T-helper 2 cell treated with Interferon-gamma antibody and Interleukin-4, amounts not matched to agents 5 μg/mL and 100 μg/mL, for 36 hours (primary cell): ENCODE measurements around the gene DDX1.

ENCODE experiments used
- DNase-seq: peaks from one replicate; pipeline ENCODE4 v3.0.0; 2021; ENCODE audit warnings: low spot score
- H3K27ac Mint-ChIP-seq: one replicate; pipeline ENCODE4 v1.8.0; 2021; ENCODE audit warnings: mild to moderate bottlenecking, mixed read lengths
- H3K27me3 Mint-ChIP-seq: one replicate; pipeline ENCODE4 v1.8.0; 2021; ENCODE audit warnings: low read depth, mixed read lengths
- H3K36me3 Mint-ChIP-seq: one replicate; pipeline ENCODE4 v1.8.0; 2021; ENCODE audit warnings: low read depth, mixed read lengths
- H3K4me1 Mint-ChIP-seq: one replicate; pipeline ENCODE4 v1.8.0; 2021; ENCODE audit warnings: low read depth, mixed read lengths
- H3K4me3 Mint-ChIP-seq: one replicate; pipeline ENCODE4 v1.8.0; 2022; ENCODE audit warnings: mild to moderate bottlenecking, moderate library complexity, mixed read lengths
- H3K9me3 Mint-ChIP-seq: one replicate; pipeline ENCODE4 v1.8.0; 2021; ENCODE audit warnings: mixed read lengths

DDX1 gene

DNA sequence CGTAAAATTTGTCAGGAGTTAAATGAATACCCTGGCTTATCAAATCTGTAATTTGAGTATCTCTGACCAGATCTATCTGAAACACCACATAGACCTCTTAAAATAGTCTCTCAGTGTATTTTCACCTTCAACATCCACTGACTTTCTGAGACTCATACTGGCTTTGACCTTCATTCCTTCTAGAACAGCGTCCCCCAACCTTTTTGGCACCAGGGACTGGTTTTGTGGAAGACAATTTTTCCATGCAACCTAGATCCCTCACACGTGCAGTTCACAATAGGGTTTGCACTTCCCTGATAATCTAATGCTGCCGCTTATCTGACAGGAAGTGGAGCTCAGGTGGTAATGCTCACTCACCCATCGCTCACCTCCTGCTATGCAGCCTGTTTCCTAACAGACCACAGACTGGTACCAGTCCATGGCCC lies 33.8 kb upstream of the DDX1 start:
- Mint-ChIP-seq H3K27ac (no peak overlapping the region), H3K9me3 (no peaks in the 10 kb centered on the region), H3K4me3 (no peak overlapping the region), H3K27me3 (no peaks in the 10 kb centered on the region), H3K36me3 (peaks cover 9% of the 10 kb centered on the region), H3K4me1 (peaks cover 37% of the 10 kb centered on the region)
- DNase-seq = no peak

DNA sequence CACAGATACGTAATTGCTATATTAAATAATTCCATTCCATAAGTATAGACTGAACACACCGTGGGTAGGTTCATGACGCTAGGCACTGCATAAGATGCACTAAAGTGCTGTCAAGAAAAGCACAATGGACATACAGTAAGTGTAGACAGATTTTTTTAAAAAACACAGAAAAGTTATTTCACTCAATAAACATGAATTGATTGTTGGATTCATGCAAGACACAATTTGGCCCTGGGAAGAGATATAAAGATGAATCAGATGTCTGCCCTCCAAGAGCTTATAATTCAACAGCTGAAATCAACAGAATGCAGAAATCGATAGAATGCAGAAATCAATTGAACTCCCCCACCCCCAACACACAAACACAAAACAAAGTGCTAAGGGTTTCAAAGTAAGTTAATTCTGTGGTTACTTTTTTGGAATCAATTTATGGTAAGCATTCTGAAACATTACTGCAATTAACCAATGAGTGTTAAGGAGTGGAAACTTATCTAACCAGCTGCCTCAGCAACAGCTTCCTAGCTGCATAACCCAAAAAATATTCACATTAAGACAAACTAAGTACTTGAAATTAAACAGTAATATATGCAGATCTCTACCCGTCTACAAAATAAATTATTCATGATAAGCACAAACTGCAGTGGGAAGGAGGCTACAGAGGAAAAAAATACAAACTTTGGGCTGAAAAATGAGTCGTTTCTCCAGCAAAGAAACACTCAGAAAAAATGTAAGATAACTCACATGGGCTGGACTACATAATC lies 32.1 kb upstream of the DDX1 start:
- Mint-ChIP-seq H3K36me3 (peaks cover 5% of the 10 kb centered on the region), H3K9me3 (no peaks in the 10 kb centered on the region), H3K4me3 (peak overlapping the region; percentile 93), H3K27me3 (peaks cover 3% of the 10 kb centered on the region), H3K4me1 (peaks cover 40% of the 10 kb centered on the region), H3K27ac (no peak overlapping the region)
- no peak for DNase-seq

DNA sequence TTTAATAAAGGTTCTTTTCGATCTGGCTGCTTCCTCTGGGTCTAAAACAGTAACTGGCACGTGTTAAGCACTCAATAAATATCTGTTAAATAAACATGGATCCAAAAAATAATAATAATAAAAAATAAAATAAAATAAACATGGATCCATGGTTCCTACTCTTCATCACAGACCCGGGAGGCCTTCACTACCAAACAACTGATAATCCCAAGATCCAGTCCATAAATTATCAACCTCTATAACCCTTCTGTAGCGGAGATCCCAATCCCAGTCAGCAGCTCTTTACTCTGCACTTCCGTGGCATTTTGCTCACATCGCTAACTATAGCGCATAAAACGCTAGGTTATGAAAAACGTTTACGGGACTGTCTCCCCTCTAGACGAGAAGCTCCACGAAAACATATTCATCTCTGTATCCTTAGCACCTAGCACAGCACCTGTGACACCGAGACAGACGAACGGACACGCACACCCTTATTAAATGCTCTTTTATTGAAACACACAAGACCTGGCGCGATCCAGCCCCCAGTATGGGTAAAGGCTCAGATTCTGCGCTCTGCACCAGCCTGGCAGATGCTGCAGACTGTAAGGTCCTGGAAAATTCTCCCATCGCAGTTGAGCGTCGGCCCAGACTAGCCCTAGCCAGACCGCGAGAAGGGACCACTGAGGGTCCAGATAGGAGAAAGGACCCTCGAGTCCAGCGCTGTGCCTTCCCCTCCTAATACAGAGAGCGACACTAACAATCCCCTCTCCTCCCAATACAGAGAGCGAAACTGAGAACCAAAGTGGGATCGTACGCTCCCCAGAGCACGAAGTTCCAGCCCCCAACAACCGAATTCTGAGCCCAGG lies 31.3 kb upstream of the DDX1 start:
- Mint-ChIP-seq H3K4me3 (peak overlapping the region; percentile 93), H3K27ac (peak overlapping the region; percentile 96), H3K4me1 (peaks cover 37% of the 10 kb centered on the region), H3K36me3 (peaks cover 2% of the 10 kb centered on the region), H3K9me3 (no peaks in the 10 kb centered on the region), H3K27me3 (peaks cover 8% of the 10 kb centered on the region)
- no peak for DNase-seq

DNA sequence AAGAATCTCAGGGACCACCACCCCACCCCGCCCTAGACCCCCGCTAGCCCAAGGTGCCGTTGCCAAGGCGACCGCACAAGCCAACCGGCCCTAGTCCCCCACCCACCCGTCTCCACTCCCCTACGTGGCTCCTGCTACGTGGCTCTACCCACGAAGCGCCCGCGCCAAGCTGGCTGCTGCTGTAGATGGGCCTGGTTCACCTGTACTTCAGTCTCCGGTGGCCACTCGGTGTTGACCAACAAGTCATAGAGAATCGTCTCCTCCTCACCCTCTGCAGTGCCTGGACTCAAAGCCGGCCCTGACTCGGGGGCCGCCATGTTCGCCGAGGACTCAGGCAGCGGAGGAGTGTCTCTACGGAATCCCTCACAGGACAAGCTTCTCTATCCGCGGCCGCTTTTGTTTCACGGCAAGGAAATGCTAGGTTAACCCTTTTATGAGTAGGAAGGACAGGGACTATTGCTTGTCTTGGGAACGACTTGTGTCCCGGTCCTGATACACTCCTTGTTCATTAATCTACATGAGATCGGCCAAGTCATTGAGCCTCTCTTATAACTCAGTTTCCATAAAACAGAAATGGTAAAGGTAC lies 30.6 kb upstream of the DDX1 start, which contains the start of gene NBAS:
Gene NBAS, minus strand, starts transcription at position 347 of the 586 bp plus-strand sequence. Its CDS starts 30 bp downstream, at position 317.
- H3K36me3 Mint-ChIP-seq = no peaks in the 10 kb centered on the region
- H3K4me3 Mint-ChIP-seq = peak within 1 kb of the TSS; percentile 93
- peak; percentile 68 for DNase-seq
- H3K27ac Mint-ChIP-seq = peak within 1 kb of the TSS; percentile 96
- peaks cover 10% of the 10 kb centered on the region for H3K27me3 Mint-ChIP-seq
- peaks cover 37% of the 10 kb centered on the region for H3K4me1 Mint-ChIP-seq
- no peaks in the 10 kb centered on the region for H3K9me3 Mint-ChIP-seq

DNA sequence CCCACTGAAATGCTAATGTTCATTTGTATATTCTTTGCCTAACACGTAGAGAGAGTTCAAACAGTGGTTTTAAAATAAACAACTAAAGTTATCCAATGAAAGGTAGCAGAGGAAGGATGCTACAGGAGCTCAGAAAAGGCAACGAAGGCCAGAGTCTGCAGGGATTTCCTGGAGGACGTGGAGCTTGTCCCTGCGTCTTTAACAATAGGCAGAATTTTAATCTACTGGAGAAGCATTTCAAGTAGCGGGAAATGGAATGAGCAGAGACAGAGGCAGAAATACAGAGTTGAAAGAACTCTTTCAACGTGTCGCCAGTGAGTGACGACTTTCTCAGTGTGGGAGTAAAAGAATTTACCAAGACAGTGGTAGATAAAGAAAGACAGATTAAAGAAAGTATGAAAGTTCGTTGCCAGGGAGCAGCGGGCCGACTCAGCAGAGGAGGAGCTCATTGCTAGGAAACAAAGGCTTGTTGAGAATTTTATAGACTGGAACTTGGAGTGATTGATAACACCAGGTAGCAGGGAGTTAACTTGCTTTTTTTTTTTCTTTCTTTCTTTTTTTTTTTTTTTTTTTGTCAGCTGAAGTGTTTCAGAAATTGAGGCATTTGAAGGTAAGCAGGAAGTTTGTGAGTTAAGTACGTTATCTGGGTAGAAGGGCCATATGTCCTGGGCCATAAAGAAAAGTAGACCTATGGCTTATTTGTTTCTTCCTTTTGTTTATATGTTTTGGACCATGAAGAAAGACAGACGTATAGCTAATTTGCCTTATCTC lies 29.9 kb upstream of the DDX1 start:
- no peaks in the 10 kb centered on the region for H3K9me3 Mint-ChIP-seq

DNA sequence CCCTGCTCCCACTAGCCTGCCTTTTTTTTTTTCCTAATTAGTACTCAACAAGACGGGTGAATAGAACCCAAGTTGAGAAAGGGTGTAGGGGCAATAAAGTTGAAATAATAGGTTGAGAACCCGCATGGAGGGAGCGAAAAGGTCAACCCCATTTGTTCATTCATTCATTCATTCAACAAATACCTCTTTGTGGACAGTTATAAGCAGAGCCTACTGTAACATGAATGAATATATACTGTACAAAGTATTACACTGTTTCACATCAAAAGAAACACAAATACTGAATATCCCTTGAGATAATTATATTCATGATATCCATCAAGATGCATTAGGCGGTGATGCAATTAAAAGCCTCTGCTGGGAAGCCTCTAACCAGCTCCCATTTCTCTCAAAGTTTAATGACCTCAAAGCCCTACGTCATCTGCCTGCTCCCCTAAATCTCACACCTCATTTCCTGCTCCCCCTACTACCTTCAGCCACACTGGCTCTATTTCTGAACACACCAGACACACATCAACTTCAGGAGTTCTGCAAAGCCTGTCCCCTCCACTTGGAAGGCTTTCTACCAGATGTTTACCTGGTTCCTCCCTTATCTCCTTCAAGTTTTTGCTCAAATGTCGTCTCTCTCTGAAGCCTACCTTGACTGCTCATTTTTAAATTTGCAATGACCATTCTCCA lies 29.2 kb upstream of the DDX1 start:
- Mint-ChIP-seq H3K27ac (peak overlapping the region; percentile 96), H3K9me3 (no peaks in the 10 kb centered on the region), H3K27me3 (peaks cover 14% of the 10 kb centered on the region), H3K36me3 (no peaks in the 10 kb centered on the region), H3K4me1 (peaks cover 37% of the 10 kb centered on the region), H3K4me3 (peak overlapping the region; percentile 93)
- no peak for DNase-seq

More for the DNA sequence above, 29.9 kb upstream of the DDX1 start:
- no peaks in the 10 kb centered on the region for H3K36me3 Mint-ChIP-seq
- peaks cover 37% of the 10 kb centered on the region for H3K4me1 Mint-ChIP-seq
- H3K27me3 Mint-ChIP-seq = peaks cover 13% of the 10 kb centered on the region
- peak overlapping the region; percentile 96 for H3K27ac Mint-ChIP-seq
- peak; percentile 45 for DNase-seq
- peak overlapping the region; percentile 93 for H3K4me3 Mint-ChIP-seq

DNA sequence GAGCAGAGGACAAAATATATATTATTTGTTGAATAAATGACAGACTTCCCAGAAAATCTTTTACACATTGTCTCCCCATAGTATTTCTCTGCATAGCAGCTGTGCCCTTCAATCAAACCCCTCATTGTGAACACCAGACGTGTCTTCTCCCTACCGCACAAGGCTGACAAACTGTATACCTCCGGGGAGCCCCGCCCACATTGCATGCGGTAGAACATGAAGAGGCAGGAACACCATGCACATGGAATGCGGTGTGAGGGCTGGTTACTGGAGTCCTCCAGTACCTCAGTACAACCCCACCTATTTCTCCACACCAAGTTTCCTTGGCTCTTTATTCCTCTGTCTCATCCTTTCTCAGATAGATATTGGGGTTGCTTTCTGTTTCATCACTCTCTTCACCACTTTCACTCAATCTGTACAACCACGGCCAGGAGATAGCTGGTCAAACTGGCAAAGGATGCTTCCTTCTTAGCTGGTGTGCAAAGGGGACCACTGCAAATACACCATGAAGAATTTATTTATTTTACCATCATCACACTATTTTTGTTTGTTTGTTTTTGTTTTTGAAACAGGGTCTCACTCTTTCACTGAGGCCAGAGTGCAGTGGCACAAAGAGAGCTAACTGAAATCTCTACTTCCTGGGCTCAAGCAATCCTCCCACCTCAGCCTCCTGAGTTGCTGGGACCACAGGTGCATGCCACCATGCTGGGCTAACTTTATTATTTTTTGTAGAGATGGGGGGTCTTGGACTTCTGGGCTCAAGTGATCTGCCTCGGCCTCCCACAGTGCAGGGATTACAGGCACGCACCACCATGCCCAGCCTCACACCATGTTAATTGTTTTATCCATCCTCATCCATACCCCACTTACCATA lies 28.2 kb upstream of the DDX1 start:
- Mint-ChIP-seq H3K27me3 (peaks cover 15% of the 10 kb centered on the region), H3K36me3 (no peaks in the 10 kb centered on the region), H3K27ac (no peak overlapping the region), H3K4me1 (peaks cover 32% of the 10 kb centered on the region), H3K9me3 (no peaks in the 10 kb centered on the region), H3K4me3 (no peak overlapping the region)
- no peak for DNase-seq

DNA sequence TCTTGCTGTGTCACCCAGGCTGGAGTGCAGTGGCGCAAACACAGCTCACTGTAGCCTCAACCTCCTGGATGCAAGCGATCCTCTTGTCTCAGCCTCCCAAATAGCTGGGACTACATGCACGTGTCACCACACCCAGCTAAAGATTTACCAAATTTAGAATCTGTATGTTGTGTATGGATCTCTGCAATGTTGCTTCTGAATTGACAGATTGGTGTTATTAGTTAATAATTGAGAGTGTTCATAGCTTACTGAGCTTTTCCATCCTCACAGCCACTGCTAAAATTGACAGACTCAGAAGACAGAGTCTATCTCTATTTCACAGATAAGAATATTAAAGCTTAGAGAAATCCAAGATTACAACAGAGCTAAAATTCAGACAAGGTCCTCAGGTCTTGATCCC lies 26.3 kb upstream of the DDX1 start:
- DNase-seq = no peak
- no peak overlapping the region for H3K4me3 Mint-ChIP-seq
- H3K36me3 Mint-ChIP-seq = no peaks in the 10 kb centered on the region
- no peak overlapping the region for H3K27ac Mint-ChIP-seq
- peaks cover 20% of the 10 kb centered on the region for H3K27me3 Mint-ChIP-seq
- H3K4me1 Mint-ChIP-seq = peaks cover 18% of the 10 kb centered on the region
- no peaks in the 10 kb centered on the region for H3K9me3 Mint-ChIP-seq

DNA sequence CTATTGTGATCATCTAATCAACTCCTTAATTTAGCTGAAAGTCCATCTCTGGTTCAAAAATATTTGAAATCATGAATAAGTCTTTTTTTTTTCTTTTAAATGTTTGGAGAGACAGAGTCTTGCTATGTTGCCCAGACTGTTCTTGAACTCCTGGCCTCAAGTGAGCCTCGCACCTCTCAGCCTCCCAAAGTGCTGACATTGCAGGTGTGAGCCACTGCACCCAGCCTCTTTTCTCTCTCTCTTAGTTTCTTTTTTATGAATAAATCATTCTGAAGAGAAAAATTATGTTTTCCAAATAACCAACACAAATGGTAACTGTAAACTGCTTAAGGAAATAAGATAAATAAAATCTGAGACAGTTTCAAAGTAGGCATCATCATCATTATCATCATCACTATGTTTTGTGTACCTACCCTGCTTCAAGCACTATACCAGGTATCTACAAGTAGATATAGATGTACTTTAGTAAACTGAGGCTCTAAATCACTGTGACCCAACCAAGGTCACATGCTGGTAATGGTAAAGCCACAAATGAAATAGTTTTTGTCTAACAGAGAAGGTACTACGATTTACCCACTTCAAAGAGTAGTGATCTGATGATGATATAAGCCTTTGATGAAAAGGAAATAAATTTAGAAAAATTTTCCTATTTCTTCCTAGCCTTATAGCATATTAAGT lies 25.5 kb upstream of the DDX1 start:
- Mint-ChIP-seq H3K27ac (no peak overlapping the region), H3K4me3 (no peak overlapping the region), H3K9me3 (no peaks in the 10 kb centered on the region), H3K36me3 (no peaks in the 10 kb centered on the region), H3K4me1 (peaks cover 18% of the 10 kb centered on the region), H3K27me3 (peaks cover 21% of the 10 kb centered on the region)
- no peak for DNase-seq

DNA sequence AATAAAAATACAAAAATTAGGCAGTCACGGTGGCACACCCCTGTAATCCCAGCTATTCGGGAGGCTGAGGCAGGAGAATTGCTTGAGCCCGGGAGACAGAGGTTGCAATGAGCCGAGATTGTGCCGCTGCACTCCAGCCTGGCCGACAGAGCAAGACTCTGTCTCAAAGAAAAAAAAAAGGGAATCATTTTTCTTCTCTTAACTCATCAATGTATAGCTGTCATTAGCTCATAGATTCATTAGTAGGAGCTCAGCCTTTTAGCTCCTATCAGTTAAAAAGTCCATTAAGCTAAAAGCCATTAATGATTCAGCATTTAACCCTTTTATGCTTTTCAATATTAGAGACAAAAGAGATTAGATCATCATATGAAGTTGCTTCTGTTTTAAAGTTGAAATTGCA lies 24.8 kb upstream of the DDX1 start:
- Mint-ChIP-seq H3K27ac (no peak overlapping the region), H3K27me3 (peaks cover 21% of the 10 kb centered on the region)

DNA sequence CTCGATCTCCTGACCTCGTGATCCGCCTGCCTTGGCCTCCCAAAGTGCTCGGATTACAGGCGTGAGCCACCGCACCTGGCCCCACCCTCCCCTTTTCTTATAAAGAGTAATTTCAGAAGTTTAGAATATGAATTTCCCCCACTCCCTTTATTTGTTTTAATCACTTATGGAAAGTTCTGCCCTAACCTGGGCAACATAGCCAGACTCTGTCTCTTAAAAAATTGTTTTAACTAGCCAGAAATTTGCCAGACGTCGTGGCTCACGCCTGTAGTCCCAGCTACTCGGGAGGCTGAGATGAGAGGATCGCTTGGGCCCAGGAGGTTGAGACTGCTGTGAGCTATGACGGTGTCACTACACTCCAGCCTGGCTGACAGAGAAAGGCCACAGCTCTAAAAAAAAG lies 22.8 kb upstream of the DDX1 start:
- Mint-ChIP-seq H3K4me3 (no peak overlapping the region), H3K4me1 (no peaks in the 10 kb centered on the region), H3K27ac (no peak overlapping the region), H3K9me3 (no peaks in the 10 kb centered on the region), H3K27me3 (peaks cover 24% of the 10 kb centered on the region), H3K36me3 (no peaks in the 10 kb centered on the region)
- no peak for DNase-seq

More for the DNA sequence above, 24.8 kb upstream of the DDX1 start:
- H3K9me3 Mint-ChIP-seq = no peaks in the 10 kb centered on the region
- H3K4me3 Mint-ChIP-seq = no peak overlapping the region
- H3K4me1 Mint-ChIP-seq = peaks cover 11% of the 10 kb centered on the region
- no peak for DNase-seq
- no peaks in the 10 kb centered on the region for H3K36me3 Mint-ChIP-seq

DNA sequence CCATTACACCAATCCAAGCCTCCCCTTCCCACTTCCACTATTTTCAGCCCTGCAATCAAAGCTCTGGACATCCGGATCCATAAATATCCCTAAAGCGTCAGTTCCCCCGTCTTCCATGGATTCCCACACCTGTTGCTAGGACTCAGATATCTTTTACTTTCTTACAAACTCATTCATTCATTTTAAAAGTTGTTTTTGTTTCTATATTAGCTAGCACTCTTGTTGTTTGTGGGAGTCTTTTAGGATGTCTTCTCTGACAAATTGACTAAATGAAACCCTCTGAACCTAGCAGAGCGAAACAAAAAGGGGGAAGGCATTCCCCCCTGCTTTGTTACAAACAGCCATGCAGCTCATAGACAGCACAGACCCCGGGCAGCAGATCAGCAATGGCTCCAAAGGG lies 21.6 kb upstream of the DDX1 start:
- Mint-ChIP-seq H3K27ac (no peak overlapping the region), H3K27me3 (peaks cover 17% of the 10 kb centered on the region), H3K36me3 (no peaks in the 10 kb centered on the region), H3K4me3 (no peak overlapping the region), H3K4me1 (no peaks in the 10 kb centered on the region), H3K9me3 (no peaks in the 10 kb centered on the region)
- DNase-seq = no peak
